GM12873 (cell line): ENCODE results near the gene LEMD3.

ENCODE experiments used
- CTCF ChIP-seq: IDR thresholded peaks from 2 replicates; pipeline ENCODE4 v1.5.1; 2012; ENCODE audit warnings: low read depth, mild to moderate bottlenecking, moderate library complexity, low read length, control low read depth; ENCODE audit not compliant: insufficient read depth; ENCODE audit errors: missing control alignments

Gene LEMD3

GRCh38 chr12:65280306-65280705, 110.9 kb downstream of the LEMD3 start:
- no peak for TF ChIP-seq CTCF

GRCh38 chr12:65282840-65283239, 113.5 kb downstream of the LEMD3 start:
- TF ChIP-seq CTCF: no peak

- TF ChIP-seq CTCF: no peak
Measured at GRCh38 chr12:65287426-65287825, 118.0 kb downstream of the LEMD3 start.

GRCh38 chr12:65292241-65292640, 122.9 kb downstream of the LEMD3 start:
- TF ChIP-seq CTCF: no peak

- TF ChIP-seq CTCF: no peak
Measured at GRCh38 chr12:65293735-65294134, 124.4 kb downstream of the LEMD3 start.

GRCh38 chr12:65294641-65295262, 125.4 kb downstream of the LEMD3 start:
- TF ChIP-seq CTCF: no peak

GRCh38 chr12:65296508-65297265, 127.3 kb downstream of the LEMD3 start:
- TF ChIP-seq CTCF: no peak
